Right lobe of liver (tissue), 6 donors: ENCODE data around the gene GNAI2. TPM values are rescaled to one million over a fixed set of nuclear protein-coding genes. Genes with fewer than 3 reads are reported as not detected.
A peak's percentile ranks its signal among the peaks of the same experiment; 100 is the strongest.

Experiments used
- ATAC-seq, 4 donors: fragments of 200-7000 bp; cut with Tn5 transposase; one replicate each; pipeline ENCODE4 v1.9.1; 2020; ENCODE audit warnings: mild to moderate bottlenecking in 4 of 4, moderate library complexity in 4 of 4
- DNase-seq, 3 donors: peaks; one replicate each; pipeline ENCODE4 v3.0.0-alpha.2; 2020
- H3K27ac ChIP-seq, 3 donors: fragments of 200-600 bp; one replicate each; pipeline ENCODE4 v1.8.0; 2022
- H3K27me3 ChIP-seq, 2 donors: fragments of 200-600 bp; one replicate each; pipeline ENCODE4 v1.8.0; 2022
- H3K36me3 ChIP-seq, 4 donors: fragments of 200-600 bp; sonication (generic) in 1 of 4; one replicate each; pipeline versions ENCODE4 v1.5.1 to v1.8.0; 2017 to 2022; ENCODE audit warnings: control low read depth in 1 of 4
- H3K4me1 ChIP-seq, 4 donors: fragments of 200-600 bp; sonication (generic) in 1 of 4; one replicate each; pipeline versions ENCODE4 v1.5.1 to v1.8.0; 2017 to 2022; ENCODE audit warnings: control low read depth in 1 of 4
- H3K4me3 ChIP-seq, 3 donors: fragments of 200-600 bp; one replicate each; pipeline ENCODE4 v1.8.0; 2022
- H3K9me3 ChIP-seq, 4 donors: fragments of 200-600 bp; sonication (generic) in 1 of 4; one replicate each; pipeline versions ENCODE4 v1.5.1 to v1.8.0; 2017 to 2022; ENCODE audit warnings: control low read depth in 1 of 4
- CTCF ChIP-seq, 4 donors: fragments of 200-600 bp in 3 of 4; fragments of 450-650 bp in 1 of 4; IDR thresholded peaks; one replicate each; pipeline versions ENCODE4 v1.5.1 to v1.8.0; 2016 to 2022; ENCODE audit warnings: antibody characterized with exemption in 4 of 4, mild to moderate bottlenecking in 2 of 4
- POLR2A ChIP-seq: fragments of 450-650 bp; IDR thresholded peaks from one replicate; pipeline ENCODE4 v1.6.1; 2017; ENCODE audit warnings: antibody characterized with exemption, mild to moderate bottlenecking
- WGBS: methylation state at CpG from one replicate; pipeline ENCODE4 v1.1.6; 2018; ENCODE audit warnings: low coverage, low lambda C conversion rate; ENCODE audit not compliant: insufficient coverage; ENCODE audit errors: missing lambda C conversion rate; 5-methylcytosine and 5-hydroxymethylcytosine counted together
- intact Hi-C, 2 donors: fragments of 100-400 bp; cut with DNase I; formaldehyde crosslinking; loops; one replicate each; pipeline versions ENCODE4 v1.11.2 to v1.14.1; 2022
- total RNA-seq, 6 experiments: library from RNA; depleted of rRNA in 2 of 6; stranded (reverse); fragments of >200 nt in 2 of 6; fragmentation: NEBNext Ultra II Directional in 3 of 6; extraction: Animal tissue kit (Norgen Biotek cat#: 25700) in 3 of 6; gene quantifications; one replicate each; pipeline versions ENCODE4 v1.1.0 to v1.2.4, GENCODE V29; 2016 to 2023
- donor health status: DM: no; HTN: yes; CAD: no.
- donor health status: DM: no; HTN: no; CAD: no.
- donor health status: DM: no; HTN: no; CAD: no.
- donor health status: DM: no; HTN: yes; CAD: no.
- donor health status: DM: no; HTN: yes; CAD: no.

Gene GNAI2
- total RNA-seq, 6 experiments from 2014 or later = 73.3 to 125 (median 98.7) TPM

GRCh38 chr3:50245831-50246516 lies 10.0 kb downstream of the GNAI2 start:
- WGBS = 14% methylated on average over 5 of the region's 25 CpGs
- TF ChIP-seq CTCF (IDR thresholded peaks at IDR 0.05) = peak in 3 of 4 donors; percentile 90 to 96 (median 95)
- TF ChIP-seq POLR2A = no peak
- H3K9me3 ChIP-seq = no peaks in the 10 kb centered on the region
- H3K4me3 ChIP-seq = peak overlapping the region; percentile 9 to 45 (median 23)
- DNase-seq = peak; percentile 88 to 91 (median 91)
- intact Hi-C loops = no loop called here
- H3K4me1 ChIP-seq = peaks cover 0 to 87% (median 23%) of the 10 kb centered on the region in 4 donors
- H3K27ac ChIP-seq = peak overlapping the region; percentile 72 to 93 (median 78)
- no peaks in the 10 kb centered on the region for H3K36me3 ChIP-seq
- no peaks in the 10 kb centered on the region for H3K27me3 ChIP-seq
- peak; percentile 70 to 81 (median 78) for ATAC-seq

DNA sequence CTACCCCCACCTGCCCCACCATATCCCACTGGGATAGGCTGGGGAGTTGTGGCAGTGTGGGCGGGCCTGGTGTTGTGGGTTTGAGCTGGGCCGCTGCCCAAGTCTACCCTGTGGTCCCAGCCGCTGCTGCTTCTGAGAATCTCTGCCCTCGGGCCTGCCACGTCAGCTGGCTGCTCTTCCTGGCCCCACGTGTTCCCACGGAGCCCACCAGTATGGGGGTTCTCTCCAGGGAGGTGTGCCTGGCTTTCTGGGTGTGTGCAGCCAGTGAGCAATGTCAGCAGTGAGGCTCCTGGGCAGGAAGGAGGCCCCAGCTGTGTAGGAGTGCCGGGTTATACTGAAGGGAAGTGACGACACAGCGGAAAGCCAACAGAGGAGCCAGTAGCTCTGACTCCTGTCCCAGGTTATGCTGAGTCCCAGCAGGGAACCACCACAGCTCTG lies 10.5 kb downstream of the GNAI2 start:
- ATAC-seq = peak; percentile 25 to 45 (median 35)
- Histone ChIP-seq H3K4me1 (peaks cover 0 to 84% (median 21%) of the 10 kb centered on the region in 4 donors), H3K36me3 (no peaks in the 10 kb centered on the region)

DNA sequence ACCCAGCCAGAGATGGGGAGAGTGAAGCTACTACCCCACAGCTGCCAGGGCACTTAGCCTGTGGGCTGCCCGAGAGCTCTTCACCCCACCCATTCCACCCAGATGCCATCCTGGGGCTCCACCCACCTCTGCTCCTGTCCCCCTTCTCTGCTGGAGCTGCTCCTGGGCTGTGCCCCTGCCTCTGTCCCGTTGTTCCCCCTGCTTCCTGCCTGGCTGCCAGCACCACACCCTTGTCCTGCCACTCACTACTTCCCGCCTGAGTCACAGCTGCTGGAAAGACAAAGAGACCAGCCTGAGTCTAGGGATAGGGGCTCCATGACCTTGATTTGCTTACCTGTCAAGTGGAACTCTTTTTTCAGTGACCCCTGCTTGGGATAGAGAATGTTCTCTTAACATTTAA lies 12.4 kb downstream of the GNAI2 start:
- peaks cover 0 to 70% (median 14%) of the 10 kb centered on the region in 4 donors for H3K4me1 ChIP-seq
- peak in 1 of 3 donors; percentile 55 for DNase-seq
- H3K27me3 ChIP-seq = no peaks in the 10 kb centered on the region
- peak; percentile 3 to 44 (median 26) for ATAC-seq
- no peak for TF ChIP-seq POLR2A
- H3K36me3 ChIP-seq = peaks cover 0 to 9% (median 3%) of the 10 kb centered on the region in 4 donors
- no peaks in the 10 kb centered on the region for H3K9me3 ChIP-seq
- WGBS = 38% methylated on average over 2 of the region's 3 CpGs
- intact Hi-C loops = no loop called here
- H3K4me3 ChIP-seq = no peak overlapping the region
- H3K27ac ChIP-seq = peak overlapping the region; percentile 36 to 53 (median 43)

More for the DNA sequence above, 10.5 kb downstream of the GNAI2 start:
- Histone ChIP-seq H3K4me3 (no peak overlapping the region), H3K27ac (peak overlapping the region; percentile 72 to 93 (median 78)), H3K9me3 (no peaks in the 10 kb centered on the region), H3K27me3 (no peaks in the 10 kb centered on the region)
- DNase-seq = peak in 1 of 3 donors; percentile 45
- intact Hi-C loops = no loop called here
- no CpG with 5 or more reads among the region's 10 CpGs for WGBS
- TF ChIP-seq POLR2A (no peak), CTCF (IDR thresholded peaks at IDR 0.05) (peak in 1 of 4 donors; percentile 14)

GRCh38 chr3:50249457-50249856 lies 13.5 kb downstream of the GNAI2 start:
- DNase-seq (no peak), ATAC-seq (no peak)
- TF ChIP-seq POLR2A = no peak
- TF ChIP-seq CTCF (IDR thresholded peaks at IDR 0.05) = no peak
- peak overlapping the region in 1 of 3 donors; percentile 43 for H3K27ac ChIP-seq
- 90% methylated on average over 2 of the region's 5 CpGs for whole genome bisulfite sequencing
- H3K9me3 ChIP-seq = no peaks in the 10 kb centered on the region
- H3K4me1 ChIP-seq = peaks cover 0 to 70% (median 21%) of the 10 kb centered on the region in 4 donors
- peaks cover 0 to 9% (median 3%) of the 10 kb centered on the region in 4 donors for H3K36me3 ChIP-seq
- H3K4me3 ChIP-seq = no peak overlapping the region
- no peaks in the 10 kb centered on the region for H3K27me3 ChIP-seq
- intact Hi-C loops = no loop called here

GRCh38 chr3:50250514-50250913 lies 14.5 kb downstream of the GNAI2 start:
- peaks cover 0 to 9% (median 4%) of the 10 kb centered on the region in 4 donors for H3K36me3 ChIP-seq
- ATAC-seq = no peak
- WGBS = no CpG with 5 or more reads among the region's 4 CpGs
- intact Hi-C loops = no loop called here
- no peak for DNase-seq
- H3K4me1 ChIP-seq = peaks cover 0 to 70% (median 26%) of the 10 kb centered on the region in 4 donors
- no peak for TF ChIP-seq POLR2A
- no peak for TF ChIP-seq CTCF (IDR thresholded peaks at IDR 0.05)
- H3K4me3 ChIP-seq = no peak overlapping the region
- no peaks in the 10 kb centered on the region for H3K27me3 ChIP-seq
- H3K9me3 ChIP-seq = no peaks in the 10 kb centered on the region
- no peak overlapping the region for H3K27ac ChIP-seq
